Measurements from ENCODE around the gene TUFT1. TPM values are rescaled to one million over a fixed set of nuclear protein-coding genes. Genes with fewer than 3 reads are reported as not detected.
A peak's percentile ranks its signal among the peaks of the same experiment; 100 is the strongest.
"Not testable (repeated sequence)": the region's sequence is repeated elsewhere in the genome, so short reads cannot be mapped to it uniquely, and the experiment has no call there.

Gene TUFT1
- total RNA-seq, 1 experiment from 2014 or later: 17.2 TPM

DNA sequence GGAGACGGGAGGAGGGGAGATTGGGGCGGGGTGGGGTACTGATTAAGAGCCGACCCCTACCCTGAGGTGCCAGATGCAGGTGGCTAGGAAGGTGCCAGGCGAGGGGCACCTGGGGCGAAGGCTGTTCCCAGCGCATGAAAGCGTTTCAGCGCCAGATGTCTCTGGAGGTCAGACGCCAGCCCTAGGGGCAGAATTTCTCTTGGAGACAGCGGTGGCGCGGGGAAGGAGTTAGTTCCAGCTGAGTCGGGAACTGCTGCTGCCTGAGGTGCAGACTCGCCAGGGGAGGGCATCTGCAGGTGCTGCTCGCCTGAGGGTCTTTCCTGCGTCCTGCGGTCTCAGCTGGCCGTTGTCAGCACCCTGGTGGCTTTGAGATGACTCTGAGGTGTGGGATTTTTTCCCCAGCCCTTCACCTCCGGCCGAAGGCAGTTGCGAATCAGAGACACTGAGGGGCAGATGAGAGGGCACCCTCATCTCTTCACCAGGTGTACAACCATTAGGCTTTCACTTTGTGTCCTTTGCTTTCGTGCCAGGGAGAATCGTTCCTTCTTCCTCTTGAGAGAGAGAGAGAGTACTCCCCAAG is 28.4 kb upstream of the TUFT1 start:
- DNase-seq (ENCODE audit: extremely low read depth, low read depth): peak; percentile 21

- DNase-seq (ENCODE audit: extremely low read depth, low read depth): no peak
Measured at GRCh38 chr1:151512326-151512725, 27.8 kb upstream of the TUFT1 start.

GRCh38 chr1:151512801-151513625 is 27.1 kb upstream of the TUFT1 start:
- no peak for DNase-seq (ENCODE audit: extremely low read depth, low read depth)

GRCh38 chr1:151513626-151514121 is 26.4 kb upstream of the TUFT1 start:
- DNase-seq (ENCODE audit: extremely low read depth, low read depth): no peak

DNA sequence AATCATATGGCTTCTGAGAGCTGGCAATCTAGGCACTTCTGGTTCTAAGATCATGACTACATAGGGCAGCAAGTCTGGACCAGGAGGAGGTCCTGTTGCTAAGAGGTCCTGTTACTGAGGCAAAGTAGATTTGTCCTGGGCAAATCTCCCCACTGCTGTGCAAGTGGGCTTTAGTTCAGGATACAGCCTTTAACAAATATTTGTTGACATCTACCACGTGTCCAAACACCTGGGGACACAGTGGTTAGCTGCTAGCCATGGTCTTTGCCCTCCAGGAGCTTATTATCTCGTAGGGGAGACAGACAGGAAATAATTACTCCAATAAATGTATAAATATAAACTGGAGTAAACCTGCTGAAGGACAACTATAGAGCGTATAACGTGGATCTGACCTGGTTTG is 25.7 kb upstream of the TUFT1 start:
- DNase-seq (ENCODE audit: extremely low read depth, low read depth): no peak

DNA sequence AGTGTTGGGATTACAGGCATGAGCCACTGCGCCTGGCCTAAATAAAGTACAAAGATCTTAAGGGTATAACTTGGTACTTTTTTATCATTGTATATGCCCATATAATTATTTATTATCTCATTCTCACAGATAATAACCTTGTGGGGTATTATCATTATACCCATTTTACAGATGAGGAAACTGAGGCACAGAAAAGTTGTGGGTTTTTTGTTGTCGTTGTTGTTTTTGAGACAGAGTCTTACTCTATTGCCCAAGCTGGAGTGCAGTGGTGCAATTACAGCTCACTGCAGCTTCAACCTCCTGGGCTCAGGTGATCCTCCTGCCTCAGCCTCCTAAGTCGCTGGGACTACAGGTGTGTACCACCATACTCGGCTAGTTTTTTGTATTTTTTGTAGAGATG is 24.8 kb upstream of the TUFT1 start:
- no peak for DNase-seq (ENCODE audit: extremely low read depth, low read depth)

GRCh38 chr1:151516031-151516511 is 24.0 kb upstream of the TUFT1 start:
- DNase-seq (ENCODE audit: extremely low read depth, low read depth): no peak

GRCh38 chr1:151518431-151518830 is 21.7 kb upstream of the TUFT1 start:
- DNase-seq (ENCODE audit: extremely low read depth, low read depth): no peak

DNA sequence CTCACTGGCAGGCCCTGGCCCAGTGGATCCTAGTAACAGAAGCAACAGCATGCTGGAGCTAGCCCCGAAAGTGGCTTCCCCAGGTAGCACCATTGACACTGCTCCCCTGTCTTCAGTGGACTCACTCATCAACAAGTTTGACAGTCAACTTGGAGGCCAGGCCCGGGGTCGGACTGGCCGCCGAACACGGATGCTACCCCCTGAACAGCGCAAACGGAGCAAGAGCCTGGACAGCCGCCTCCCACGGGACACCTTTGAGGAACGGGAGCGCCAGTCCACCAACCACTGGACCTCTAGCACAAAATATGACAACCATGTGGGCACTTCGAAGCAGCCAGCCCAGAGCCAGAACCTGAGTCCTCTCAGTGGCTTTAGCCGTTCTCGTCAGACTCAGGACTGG is 21.2 kb upstream of the TUFT1 start:
- DNase-seq (ENCODE audit: extremely low read depth, low read depth): no peak

- DNase-seq (ENCODE audit: extremely low read depth, low read depth): no peak
Measured at GRCh38 chr1:151519667-151520066, 20.4 kb upstream of the TUFT1 start.

- no peak for DNase-seq (ENCODE audit: extremely low read depth, low read depth)
Measured at GRCh38 chr1:151520359-151520758, 19.8 kb upstream of the TUFT1 start.

GRCh38 chr1:151522427-151522826 is 17.7 kb upstream of the TUFT1 start:
- DNase-seq (ENCODE audit: extremely low read depth, low read depth): not testable (repeated sequence)

DNA sequence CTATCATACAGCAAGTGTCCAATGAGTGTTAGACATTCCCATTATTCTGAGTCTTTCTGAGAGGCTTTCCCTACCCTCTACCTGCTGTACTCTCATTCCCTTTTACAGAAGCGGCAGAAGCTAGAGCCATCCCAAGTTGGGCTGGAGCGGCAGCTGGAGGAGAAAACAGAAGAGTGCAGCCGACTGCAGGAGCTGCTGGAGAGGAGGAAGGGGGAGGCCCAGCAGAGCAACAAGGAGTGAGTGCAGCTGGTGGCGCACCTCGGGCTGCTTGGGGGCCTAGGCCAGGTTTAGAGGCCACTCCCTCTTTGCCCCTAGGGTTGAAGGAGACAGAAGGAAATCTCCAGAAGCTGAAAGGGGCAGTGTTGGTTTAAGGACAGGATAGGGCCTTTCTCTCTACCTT is 16.8 kb upstream of the TUFT1 start:
- DNase-seq (ENCODE audit: extremely low read depth, low read depth): no peak

- DNase-seq (ENCODE audit: extremely low read depth, low read depth): no peak
Measured at GRCh38 chr1:151524736-151525135, 15.4 kb upstream of the TUFT1 start.

DNA sequence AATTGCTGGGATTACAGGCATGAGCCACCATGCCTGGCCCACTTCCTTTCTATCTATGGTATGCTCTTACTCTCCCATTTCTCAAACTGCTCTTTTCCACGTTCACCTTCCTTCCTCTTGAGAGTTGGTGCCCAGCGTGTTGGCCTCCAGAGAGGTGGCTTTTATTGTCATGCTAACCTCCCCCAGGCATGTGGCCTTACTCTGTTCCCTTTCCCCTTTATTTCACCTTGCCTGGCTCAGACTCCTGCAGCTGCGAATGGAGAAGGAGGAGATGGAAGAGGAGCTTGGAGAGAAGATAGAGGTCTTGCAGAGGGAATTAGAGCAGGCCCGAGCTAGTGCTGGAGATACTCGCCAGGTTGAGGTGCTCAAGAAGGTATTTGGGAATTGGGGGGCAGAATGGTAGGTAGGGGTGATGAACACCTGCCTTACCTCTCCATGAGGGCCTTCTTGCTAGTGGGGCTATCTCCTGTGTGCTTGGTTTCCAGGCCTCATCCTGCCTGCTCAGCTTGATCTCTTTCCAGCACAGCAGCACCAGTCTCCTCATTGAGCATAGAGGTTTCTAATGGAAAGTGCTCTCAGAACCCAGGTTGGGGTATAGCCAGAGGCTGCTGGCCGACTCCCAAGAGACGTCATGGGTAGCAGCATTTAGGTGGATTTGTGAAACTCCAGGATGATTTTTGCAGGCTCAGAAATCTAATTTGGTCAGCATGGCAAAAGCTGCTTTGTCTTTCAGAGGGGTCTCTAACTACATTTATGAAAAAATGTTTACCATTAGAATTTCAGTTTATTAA is 13.2 kb upstream of the TUFT1 start:
- DNase-seq (ENCODE audit: extremely low read depth, low read depth): no peak

DNA sequence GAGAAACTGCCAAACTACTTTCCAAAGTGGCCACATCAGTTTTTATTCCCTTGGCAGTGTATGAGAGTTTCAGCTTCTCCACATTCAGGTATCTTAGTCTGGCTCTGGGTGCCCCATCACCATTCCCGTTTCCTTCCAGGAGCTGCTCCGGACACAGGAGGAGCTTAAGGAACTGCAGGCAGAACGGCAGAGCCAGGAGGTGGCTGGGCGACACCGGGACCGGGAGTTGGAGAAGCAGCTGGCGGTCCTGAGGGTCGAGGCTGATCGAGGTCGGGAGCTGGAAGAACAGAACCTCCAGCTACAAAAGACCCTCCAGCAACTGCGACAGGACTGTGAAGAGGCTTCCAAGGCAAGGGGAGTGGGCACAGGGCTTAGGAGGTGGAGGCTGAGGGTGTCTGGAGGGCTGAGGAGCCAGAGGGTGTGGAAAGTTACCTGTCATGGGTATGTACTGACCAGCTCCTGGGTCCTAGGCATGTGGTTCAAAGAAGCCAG is 10.9 kb upstream of the TUFT1 start:
- no peak for DNase-seq (ENCODE audit: extremely low read depth, low read depth)

DNA sequence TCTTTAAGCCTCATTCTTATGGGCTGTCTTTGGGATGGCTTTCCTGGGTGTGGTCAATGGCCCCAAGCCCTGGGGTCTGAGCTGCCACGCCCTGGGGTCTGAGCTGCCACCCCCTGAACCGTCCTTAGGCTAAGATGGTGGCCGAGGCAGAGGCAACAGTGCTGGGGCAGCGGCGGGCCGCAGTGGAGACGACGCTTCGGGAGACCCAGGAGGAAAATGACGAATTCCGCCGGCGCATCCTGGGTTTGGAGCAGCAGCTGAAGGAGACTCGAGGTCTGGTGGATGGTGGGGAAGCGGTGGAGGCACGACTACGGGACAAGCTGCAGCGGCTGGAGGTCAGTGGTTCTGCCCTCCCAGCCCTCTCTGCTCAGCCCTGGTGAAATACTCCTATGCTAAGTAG is 10.3 kb upstream of the TUFT1 start:
- no peak for DNase-seq (ENCODE audit: extremely low read depth, low read depth)

GRCh38 chr1:151530461-151530860 is 9.6 kb upstream of the TUFT1 start:
- no peak for DNase-seq (ENCODE audit: extremely low read depth, low read depth)

DNA sequence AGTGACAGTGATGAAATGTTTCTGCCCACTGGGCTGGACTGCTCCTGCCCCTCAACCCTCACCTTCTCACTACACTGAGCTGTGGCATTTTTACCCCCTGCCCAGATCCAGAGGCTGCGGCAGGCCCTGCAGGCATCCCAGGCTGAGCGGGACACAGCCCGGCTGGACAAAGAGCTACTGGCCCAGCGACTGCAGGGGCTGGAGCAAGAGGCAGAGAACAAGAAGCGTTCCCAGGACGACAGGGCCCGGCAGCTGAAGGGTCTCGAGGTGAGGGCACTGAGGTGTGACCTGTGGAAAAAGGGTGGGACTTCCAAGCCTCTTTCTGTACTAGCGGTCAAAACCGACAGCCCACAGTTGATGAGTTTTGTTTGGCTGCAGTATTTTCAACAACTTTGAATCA is 6.2 kb upstream of the TUFT1 start:
- no peak for DNase-seq (ENCODE audit: extremely low read depth, low read depth)

DNA sequence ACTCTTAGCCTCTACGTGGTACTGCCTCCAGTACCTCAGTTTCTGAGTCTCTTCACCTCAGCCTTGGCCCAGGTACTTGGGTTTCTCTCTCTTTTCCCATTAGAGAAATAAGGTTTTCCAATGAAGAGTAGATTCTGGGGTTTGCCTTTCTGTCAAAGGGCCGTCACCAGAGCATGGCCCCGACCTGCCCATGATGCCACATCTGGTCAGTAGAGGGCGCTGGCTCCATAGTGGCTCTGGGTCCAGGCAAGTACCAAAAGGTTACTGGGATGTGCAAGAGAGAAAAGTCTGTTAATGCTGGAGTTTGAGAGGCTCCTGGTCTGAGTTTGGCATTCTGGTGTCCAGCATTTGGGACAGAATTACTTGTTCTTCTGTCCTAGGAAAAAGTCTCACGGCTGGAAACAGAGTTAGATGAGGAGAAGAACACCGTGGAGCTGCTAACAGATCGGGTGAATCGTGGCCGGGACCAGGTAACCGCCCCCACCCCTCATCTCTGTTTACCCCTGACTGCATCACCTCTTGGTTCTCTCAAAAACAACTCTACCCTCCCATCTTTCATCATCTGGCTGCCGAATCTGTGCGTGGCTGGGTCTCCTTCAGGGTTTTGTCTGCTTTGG is 5.3 kb upstream of the TUFT1 start:
- DNase-seq (ENCODE audit: extremely low read depth, low read depth): peak; percentile 78
